Heart right ventricle (tissue), 16 donors: ENCODE results near the gene WWOX. TPM values are rescaled to one million over a fixed set of nuclear protein-coding genes. Genes with fewer than 3 reads are reported as not detected.

Experiments used
- ATAC-seq, 8 donors: fragments of 200-7000 bp; cut with Tn5 transposase; one replicate each; pipeline ENCODE4 v1.9.1; 2020; ENCODE audit warnings: mild to moderate bottlenecking in 8 of 8, moderate library complexity in 8 of 8, moderate number of reproducible peaks in 1 of 8
- DNase-seq, 2 donors: peaks; one replicate each; pipeline ENCODE4 v3.0.0-alpha.2; 2020
- H3K27ac ChIP-seq, 10 donors: fragments of 200-600 bp; sonication (generic) in 2 of 10; one replicate each; pipeline versions ENCODE4 v1.5.0 to v1.8.0; 2020 to 2022; ENCODE audit warnings: mild to moderate bottlenecking in 3 of 10
- H3K27me3 ChIP-seq, 7 donors: fragments of 200-600 bp; one replicate each; pipeline ENCODE4 v1.8.0; 2021 to 2022; ENCODE audit warnings: mild to moderate bottlenecking in 2 of 7
- H3K36me3 ChIP-seq, 9 donors: fragments of 200-600 bp; sonication (generic) in 1 of 9; one replicate each; pipeline versions ENCODE4 v1.5.0 to v1.8.0; 2020 to 2022; ENCODE audit warnings: mild to moderate bottlenecking in 2 of 9
- H3K4me1 ChIP-seq, 9 donors: fragments of 200-600 bp; sonication (generic) in 1 of 9; one replicate each; pipeline versions ENCODE4 v1.5.0 to v1.8.0; 2020 to 2022; ENCODE audit warnings: mild to moderate bottlenecking in 4 of 9
- H3K4me3 ChIP-seq, 10 donors: fragments of 200-600 bp; sonication (generic) in 2 of 10; one replicate each; pipeline versions ENCODE4 v1.5.0 to v1.8.0; 2020 to 2022; ENCODE audit warnings: mild to moderate bottlenecking in 7 of 10, moderate library complexity in 2 of 10
- H3K9me3 ChIP-seq, 11 donors: fragments of 200-600 bp in 10 of 11; sonication (generic) in 2 of 11; one replicate each; pipeline versions ENCODE4 v1.5.0 to v1.8.0; 2013 to 2022; ENCODE audit warnings: mild to moderate bottlenecking in 2 of 11, control low read depth in 1 of 11, moderate library complexity in 1 of 11
- WGBS, 2 donors: extraction: QIAGEN DNeasy Blood & Tissue Kit; methylation state at CpG; one replicate each; pipeline ENCODE4 v1.1.7; 2013; ENCODE audit warnings: inconsistent platforms in 1 of 2; 5-methylcytosine and 5-hydroxymethylcytosine counted together
- intact Hi-C, 10 donors: fragments of 100-400 bp; cut with DNase I; formaldehyde crosslinking; loops; one replicate each; pipeline versions ENCODE4 v1.11.1 to v1.14.2; 2022
- polyA plus RNA-seq, 2 donors: library from polyadenylated mRNA; stranded (reverse); fragments of 200-250 nt; gene quantifications; one replicate each; pipeline ENCODE4 v1.2.3, GENCODE V29; 2013
- total RNA-seq, 10 donors: library from RNA; stranded (reverse); fragmentation: NEBNext Ultra II Directional in 3 of 10; extraction: Animal tissue kit (Norgen Biotek cat#: 25700) in 3 of 10; gene quantifications; one replicate each; pipeline versions ENCODE4 v1.2.1 to v1.2.4, GENCODE V29; 2021 to 2023
- TF ChIP-seq, protein P1 (sequence below), 9 donors: fragments of 200-600 bp; sonication (generic) in 2 of 9; IDR thresholded peaks; one replicate each; pipeline versions ENCODE4 v1.5.0 to v1.8.0; 2021 to 2022; ENCODE audit warnings: antibody characterized with exemption in 9 of 9, mild to moderate bottlenecking in 5 of 9, moderate library complexity in 1 of 9
- donor health status: Arrhythmogenic right ventricular cardiomyopathy.
- donor health status: ischemic (EF 13 %, LVEDD 7.1; RV severe dilation, severe dysfunction).
- donor health status: healthy with polysubstance abuse.
- donor health status: DM: no; HTN: yes; CAD: no.
- donor health status: DM: no; HTN: no; CAD: no.
- donor health status: ischemic (EF 25% LVEDD 6.9; RV normal size, moderate dysfunction).
- donor health status: ischemic (EF 25% LVEDD 5.7; RV mildly dilated, moderate dysfunction).
- donor health status: healthy.
- donor health status: DM: yes; HTN: yes; CAD: no.
- donor health status: Ischemic cardiomyopathy.
- donor health status: ischemic (EF 35%, LVEDD 5.7; RV mildly dilated, moderate dysfunction).
- donor health status: nonischemic (EF 11% LVEDD 7.7; RV severe dilation, severe dysfunction).
- donor health status: DM: yes; HTN: yes; CAD: no.
- donor health status: PGD.
- donor health status: ischemic (EF 29% LVEDD 5.4; RV normal size, mild dysfunction).
- donor health status: nonischemic (EF 23%, LVEDD 6.1; RV moderate dilation, normal function).

Gene WWOX
- total and polyA plus RNA-seq, 12 donors = 4.9 to 15.0 (median 9.9) TPM

DNA sequence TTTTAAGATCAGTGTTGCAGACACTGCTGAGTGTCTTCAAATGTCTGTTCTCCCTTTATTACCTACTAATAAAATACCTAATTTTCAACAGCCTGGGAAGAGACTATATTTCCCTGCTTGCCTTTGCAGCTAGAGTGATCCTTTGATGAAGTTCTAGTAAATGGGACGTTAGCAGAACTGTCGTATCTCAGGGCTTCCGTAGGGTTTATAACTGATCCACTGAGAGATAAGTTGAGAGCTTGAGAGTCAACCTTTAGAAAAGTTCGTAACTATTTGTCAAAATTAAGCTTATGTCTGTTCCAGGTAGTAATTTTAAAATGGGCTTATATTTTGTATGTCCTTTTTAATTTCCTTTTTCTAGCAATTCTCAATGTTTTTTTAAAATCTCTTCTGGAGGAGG is 974.1 kb downstream of the WWOX start:
- Histone ChIP-seq H3K9me3 (no peaks in the 10 kb centered on the region), H3K4me1 (peaks cover 0 to 8% (median 0%) of the 10 kb centered on the region in 9 donors), H3K27ac (no peak overlapping the region), H3K36me3 (no peaks in the 10 kb centered on the region), H3K4me3 (no peak overlapping the region), H3K27me3 (peaks cover 0 to 5% (median 0%) of the 10 kb centered on the region in 7 donors)
- intact Hi-C loops = no loop called here
- ATAC-seq (no peak), DNase-seq (no peak)
- 81 to 91% methylated on average over 4 of the region's 4 CpGs for WGBS, 2 donors
- TF ChIP-seq, protein P1, sequence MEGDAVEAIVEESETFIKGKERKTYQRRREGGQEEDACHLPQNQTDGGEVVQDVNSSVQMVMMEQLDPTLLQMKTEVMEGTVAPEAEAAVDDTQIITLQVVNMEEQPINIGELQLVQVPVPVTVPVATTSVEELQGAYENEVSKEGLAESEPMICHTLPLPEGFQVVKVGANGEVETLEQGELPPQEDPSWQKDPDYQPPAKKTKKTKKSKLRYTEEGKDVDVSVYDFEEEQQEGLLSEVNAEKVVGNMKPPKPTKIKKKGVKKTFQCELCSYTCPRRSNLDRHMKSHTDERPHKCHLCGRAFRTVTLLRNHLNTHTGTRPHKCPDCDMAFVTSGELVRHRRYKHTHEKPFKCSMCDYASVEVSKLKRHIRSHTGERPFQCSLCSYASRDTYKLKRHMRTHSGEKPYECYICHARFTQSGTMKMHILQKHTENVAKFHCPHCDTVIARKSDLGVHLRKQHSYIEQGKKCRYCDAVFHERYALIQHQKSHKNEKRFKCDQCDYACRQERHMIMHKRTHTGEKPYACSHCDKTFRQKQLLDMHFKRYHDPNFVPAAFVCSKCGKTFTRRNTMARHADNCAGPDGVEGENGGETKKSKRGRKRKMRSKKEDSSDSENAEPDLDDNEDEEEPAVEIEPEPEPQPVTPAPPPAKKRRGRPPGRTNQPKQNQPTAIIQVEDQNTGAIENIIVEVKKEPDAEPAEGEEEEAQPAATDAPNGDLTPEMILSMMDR (IDR thresholded peaks at IDR 0.05) = no peak

DNA sequence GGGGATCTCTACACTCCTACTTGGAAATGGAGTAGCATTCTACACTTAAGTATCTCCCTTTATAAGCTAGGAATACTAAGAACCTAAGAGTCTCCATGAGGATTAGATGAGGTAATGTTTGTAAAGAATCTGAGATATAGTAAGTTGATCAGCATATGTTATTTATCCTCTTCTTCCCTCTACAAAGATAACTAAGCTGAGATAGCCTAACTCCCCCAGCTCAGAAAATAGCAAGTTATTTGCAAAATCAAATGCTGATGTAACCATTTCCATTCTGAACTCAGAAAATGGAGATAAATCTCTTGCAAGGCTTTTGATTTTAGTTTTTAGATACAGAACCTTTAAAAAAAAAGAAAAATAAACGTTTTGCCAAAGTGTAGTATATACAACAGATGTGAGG is 975.1 kb downstream of the WWOX start:
- 17 to 24% methylated on average over 1 of the region's 1 CpG for WGBS, 2 donors
- no peaks in the 10 kb centered on the region for H3K36me3 ChIP-seq
- intact Hi-C loops = no loop called here
- peaks cover 0 to 8% (median 0%) of the 10 kb centered on the region in 9 donors for H3K4me1 ChIP-seq
- DNase-seq (no peak), ATAC-seq (no peak)
- H3K27ac ChIP-seq = no peak overlapping the region
- H3K9me3 ChIP-seq = no peaks in the 10 kb centered on the region
- no peak overlapping the region for H3K4me3 ChIP-seq
- peaks cover 0 to 5% (median 0%) of the 10 kb centered on the region in 7 donors for H3K27me3 ChIP-seq
- TF ChIP-seq, protein P1 (IDR thresholded peaks at IDR 0.05) = no peak

DNA sequence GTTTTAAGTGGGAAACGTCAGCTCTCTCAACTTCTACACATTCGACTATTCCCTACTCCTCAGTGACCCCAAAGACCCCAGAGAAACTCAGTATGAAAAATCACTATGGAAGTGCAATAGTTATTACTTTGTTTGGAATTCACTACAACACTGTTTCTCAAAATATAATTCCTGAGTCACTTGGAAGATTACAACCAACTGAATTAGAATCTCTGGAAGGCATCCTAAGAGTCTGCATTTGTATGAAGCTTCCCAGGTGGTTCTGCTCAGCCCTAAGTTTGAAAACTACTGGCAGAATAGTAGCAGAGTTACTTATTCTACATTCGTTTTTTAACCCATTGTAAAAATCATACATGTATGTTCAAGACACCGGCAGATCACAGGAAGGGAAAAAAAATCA is 975.5 kb downstream of the WWOX start:
- intact Hi-C loops = no loop called here
- peaks cover 0 to 8% (median 0%) of the 10 kb centered on the region in 9 donors for H3K4me1 ChIP-seq
- H3K4me3 ChIP-seq = no peak overlapping the region
- no peaks in the 10 kb centered on the region for H3K9me3 ChIP-seq
- no peaks in the 10 kb centered on the region for H3K36me3 ChIP-seq
- peaks cover 0 to 5% (median 0%) of the 10 kb centered on the region in 7 donors for H3K27me3 ChIP-seq
- WGBS, 2 donors = 47 to 54% methylated on average over 4 of the region's 4 CpGs
- DNase-seq (no peak), ATAC-seq (no peak)
- TF ChIP-seq, protein P1 (IDR thresholded peaks at IDR 0.05) = no peak
- no peak overlapping the region for H3K27ac ChIP-seq

DNA sequence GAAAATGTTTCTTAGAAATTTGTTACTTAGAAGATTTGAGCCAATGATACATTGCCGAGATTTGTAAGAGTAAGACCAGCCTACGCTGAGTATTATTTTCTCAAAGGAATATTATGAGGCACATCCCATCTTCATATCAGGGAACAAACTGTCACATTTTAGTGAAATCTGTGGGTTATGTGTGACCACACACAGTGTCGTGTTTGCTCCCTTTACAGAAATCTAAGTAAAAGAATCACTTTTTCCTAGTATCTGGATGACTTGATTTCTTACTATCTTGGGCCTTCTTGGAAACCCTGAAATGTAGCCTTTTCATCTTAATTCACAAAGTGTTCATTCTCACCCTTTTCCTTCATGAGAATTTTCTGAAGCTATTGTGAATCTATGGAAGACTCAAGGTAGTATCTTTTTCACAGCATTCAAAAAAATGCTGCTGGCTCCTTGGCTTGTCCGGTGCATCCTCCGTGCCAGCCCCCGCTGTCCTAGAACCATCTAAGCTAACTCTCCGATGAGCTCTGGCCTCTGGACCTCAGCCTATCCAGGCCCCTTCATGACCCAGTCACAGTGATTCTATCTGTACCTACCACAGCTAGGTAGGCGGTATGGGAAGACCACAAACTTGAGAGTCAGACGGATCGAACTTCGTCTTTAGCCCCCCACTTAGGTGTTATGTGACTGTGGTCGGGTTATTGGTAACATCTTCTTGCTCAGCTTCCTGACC is 976.8 kb downstream of the WWOX start:
- TF ChIP-seq, protein P1 (IDR thresholded peaks at IDR 0.05) = no peak
- no peak overlapping the region for H3K4me3 ChIP-seq
- H3K27ac ChIP-seq = no peak overlapping the region
- WGBS, 2 donors = 93% methylated on average over 12 of the region's 12 CpGs
- no peaks in the 10 kb centered on the region for H3K9me3 ChIP-seq
- ATAC-seq (no peak), DNase-seq (no peak)
- H3K36me3 ChIP-seq = no peaks in the 10 kb centered on the region
- intact Hi-C loops = no loop called here
- peaks cover 0 to 5% (median 0%) of the 10 kb centered on the region in 7 donors for H3K27me3 ChIP-seq
- H3K4me1 ChIP-seq = peaks cover 0 to 8% (median 0%) of the 10 kb centered on the region in 9 donors
